Epithelial cell of proximal tubule (primary cell): ENCODE data around the gene PCNX2. TPM values are rescaled to one million over a fixed set of nuclear protein-coding genes. Genes with fewer than 3 reads are reported as not detected.

Source experiments
- DNase-seq: peaks from one replicate; pipeline ENCODE4 v3.0.0-alpha.2; 2011; ENCODE audit warnings: low read depth
- H3K4me3 ChIP-seq: 2 replicates; pipeline ENCODE4 v1.5.1; 2011; ENCODE audit warnings: low read depth, mild to moderate bottlenecking, low read length
- CTCF ChIP-seq: conservative IDR thresholded peaks from 2 replicates; pipeline ENCODE4 v1.5.1; 2012; ENCODE audit warnings: low read depth, mild to moderate bottlenecking, low read length
- total RNA-seq: library from RNA; depleted of rRNA; stranded (reverse); fragments of >200 nt; gene quantifications from 2 replicates; pipeline ENCODE4 v1.2.3, GENCODE V29; 2015

The PCNX2 gene
- total RNA-seq, 1 donor from 2014 or later = 11.4 TPM

- no peak for DNase-seq
- no peak for TF ChIP-seq CTCF
- H3K4me3 ChIP-seq = no peak overlapping the region
These were observed 15.6 kb downstream of the PCNX2 start for GRCh38 chr1:233279971-233280370.

GRCh38 chr1:233278631-233279030 lies 16.9 kb downstream of the PCNX2 start:
- no peak overlapping the region for H3K4me3 ChIP-seq
- DNase-seq = no peak
- TF ChIP-seq CTCF = no peak

GRCh38 chr1:233277637-233278606 lies 17.6 kb downstream of the PCNX2 start:
- TF ChIP-seq CTCF = no peak
- H3K4me3 ChIP-seq = no peak overlapping the region
- no peak for DNase-seq

GRCh38 chr1:233269656-233270055 lies 25.9 kb downstream of the PCNX2 start:
- H3K4me3 ChIP-seq = no peak overlapping the region
- TF ChIP-seq CTCF = no peak
- DNase-seq = no peak

GRCh38 chr1:233268389-233269022 lies 27.0 kb downstream of the PCNX2 start:
- no peak for DNase-seq
- no peak overlapping the region for H3K4me3 ChIP-seq
- TF ChIP-seq CTCF = no peak

GRCh38 chr1:233261695-233262094 lies 33.8 kb downstream of the PCNX2 start:
- no peak overlapping the region for H3K4me3 ChIP-seq
- TF ChIP-seq CTCF = no peak
- no peak for DNase-seq
